Measurements from ENCODE around the gene NCAPH2. TPM values are rescaled to one million over a fixed set of nuclear protein-coding genes. Genes with fewer than 3 reads are reported as not detected.
A peak's percentile ranks its signal among the peaks of the same experiment; 100 is the strongest.

NCAPH2 gene
- total and polyA plus RNA-seq, 4 donors, result 18.2 to 67.4 (median 33.6) TPM

DNA sequence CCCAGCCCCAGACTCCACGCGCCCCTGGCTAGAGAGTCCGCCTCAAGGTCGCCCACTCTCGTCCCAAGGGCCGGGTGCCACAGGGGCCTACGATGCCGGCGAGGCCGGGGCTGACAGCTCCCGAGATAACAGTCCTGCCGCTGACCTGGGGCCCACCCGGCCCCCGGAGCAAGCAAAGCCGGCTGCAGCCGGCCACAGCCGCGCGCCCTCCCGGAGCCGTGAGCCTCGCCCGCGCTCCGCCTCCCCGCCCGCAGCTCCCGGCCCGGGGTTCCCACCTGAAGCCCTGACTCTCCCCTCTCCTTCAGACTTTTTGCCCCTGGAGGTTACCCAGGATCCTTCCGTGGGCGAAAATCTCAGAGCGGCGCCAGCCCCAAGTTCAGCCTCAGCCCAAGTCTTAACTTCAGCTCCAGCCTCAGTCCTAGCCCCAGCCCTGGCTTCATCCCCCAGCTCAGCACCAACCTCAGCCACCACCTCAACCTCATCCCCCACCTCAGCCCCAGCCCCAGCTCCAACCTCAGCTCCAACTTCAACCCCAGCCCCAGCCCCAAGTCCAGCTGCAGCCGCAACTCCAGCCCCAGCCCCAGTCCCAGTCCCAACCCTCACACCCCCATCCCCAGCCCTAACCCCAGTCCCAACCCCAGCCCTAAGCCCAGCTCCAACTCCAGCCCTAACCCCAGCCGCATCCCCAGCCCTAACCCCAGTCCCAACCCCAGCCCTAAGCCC is 39.4 kb downstream of the NCAPH2 start:
- ATAC-seq (ENCODE audit: low FRiP score), result no peak
- Histone ChIP-seq H3K27me3 (ENCODE audit: control insufficient read depth in 1 of 2, insufficient read depth in 2 of 2, low read length in 1 of 2) (no peaks in the 10 kb centered on the region), H3K4me1 (ENCODE audit: control insufficient read depth in 1 of 2, insufficient read depth in 2 of 2, low read length in 2 of 2) (no peaks in the 10 kb centered on the region), H3K27ac (ENCODE audit: low read depth in 1 of 2, low read length in 2 of 2) (no peak overlapping the region), H3K36me3 (ENCODE audit: control insufficient read depth in 1 of 2, insufficient read depth in 2 of 2, low read length in 1 of 2) (no peaks in the 10 kb centered on the region), H3K4me3 (ENCODE audit: low read length in 2 of 2) (no peak overlapping the region), H3K9me3 (ENCODE audit: control insufficient read depth, low read length) (no peaks in the 10 kb centered on the region)
- 6 to 9% methylated on average over 35 of the region's 35 CpGs for WGBS, 2 donors
- peak in 1 of 2 donors; percentile 50 for DNase-seq
- intact Hi-C loops (cut with DNase I), result no loop called here

GRCh38 chr22:50548040-50548920 is 40.3 kb downstream of the NCAPH2 start:
- intact Hi-C loops (cut with DNase I), result no loop called here
- no peaks in the 10 kb centered on the region for H3K36me3 ChIP-seq (ENCODE audit: control insufficient read depth in 1 of 2, insufficient read depth in 2 of 2, low read length in 1 of 2)
- no peaks in the 10 kb centered on the region for H3K9me3 ChIP-seq (ENCODE audit: control insufficient read depth, low read length)
- WGBS, 2 donors, result 4 to 8% methylated on average over 44 to 56 of the region's 56 CpGs
- no peaks in the 10 kb centered on the region for H3K4me1 ChIP-seq (ENCODE audit: control insufficient read depth in 1 of 2, insufficient read depth in 2 of 2, low read length in 2 of 2)
- no peak overlapping the region for H3K27ac ChIP-seq (ENCODE audit: low read depth in 1 of 2, low read length in 2 of 2)
- no peaks in the 10 kb centered on the region for H3K27me3 ChIP-seq (ENCODE audit: control insufficient read depth in 1 of 2, insufficient read depth in 2 of 2, low read length in 1 of 2)
- DNase-seq, result peak in 1 of 2 donors; percentile 52
- H3K4me3 ChIP-seq (ENCODE audit: low read length in 2 of 2), result no peak overlapping the region
- no peak for ATAC-seq (ENCODE audit: low FRiP score)

GRCh38 chr22:50548921-50549790 is 41.1 kb downstream of the NCAPH2 start:
- Histone ChIP-seq H3K27me3 (ENCODE audit: control insufficient read depth in 1 of 2, insufficient read depth in 2 of 2, low read length in 1 of 2) (no peaks in the 10 kb centered on the region), H3K4me1 (ENCODE audit: control insufficient read depth in 1 of 2, insufficient read depth in 2 of 2, low read length in 2 of 2) (no peaks in the 10 kb centered on the region), H3K9me3 (ENCODE audit: control insufficient read depth, low read length) (no peaks in the 10 kb centered on the region), H3K36me3 (ENCODE audit: control insufficient read depth in 1 of 2, insufficient read depth in 2 of 2, low read length in 1 of 2) (no peaks in the 10 kb centered on the region), H3K27ac (ENCODE audit: low read depth in 1 of 2, low read length in 2 of 2) (no peak overlapping the region), H3K4me3 (ENCODE audit: low read length in 2 of 2) (no peak overlapping the region)
- WGBS, 2 donors, result 59 to 64% methylated on average over 54 to 68 of the region's 68 CpGs
- DNase-seq, result peak in 1 of 2 donors; percentile 42
- no peak for ATAC-seq (ENCODE audit: low FRiP score)
- intact Hi-C loops (cut with DNase I), result no loop called here

DNA sequence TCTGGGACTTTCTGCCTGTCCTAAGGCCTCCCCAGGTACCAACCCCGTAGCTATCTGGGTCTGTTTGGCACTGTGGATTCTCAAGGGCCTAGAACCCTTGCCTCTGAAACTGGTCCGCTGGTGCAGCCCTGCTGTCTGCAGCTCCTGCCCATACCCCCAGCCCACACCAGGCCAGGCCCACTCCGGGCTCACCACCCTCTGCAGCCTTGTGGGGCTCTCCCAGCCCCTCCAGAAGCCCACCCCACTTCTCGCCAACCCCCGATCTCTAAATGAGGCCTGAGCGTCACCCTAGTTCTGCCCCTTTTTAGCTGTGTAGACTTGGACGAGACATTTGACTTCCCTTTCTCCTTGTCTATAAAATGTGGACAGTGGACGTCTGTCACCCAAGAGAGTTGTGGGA is 42.4 kb downstream of the NCAPH2 start:
- DNase-seq (peak in 1 of 2 donors; percentile 36), ATAC-seq (ENCODE audit: low FRiP score) (no peak)
- Histone ChIP-seq H3K4me1 (ENCODE audit: control insufficient read depth in 1 of 2, insufficient read depth in 2 of 2, low read length in 2 of 2) (no peaks in the 10 kb centered on the region), H3K4me3 (ENCODE audit: low read length in 2 of 2) (no peak overlapping the region), H3K27ac (ENCODE audit: low read depth in 1 of 2, low read length in 2 of 2) (no peak overlapping the region), H3K27me3 (ENCODE audit: control insufficient read depth in 1 of 2, insufficient read depth in 2 of 2, low read length in 1 of 2) (no peaks in the 10 kb centered on the region), H3K9me3 (ENCODE audit: control insufficient read depth, low read length) (no peaks in the 10 kb centered on the region), H3K36me3 (ENCODE audit: control insufficient read depth in 1 of 2, insufficient read depth in 2 of 2, low read length in 1 of 2) (no peaks in the 10 kb centered on the region)
- intact Hi-C loops (cut with DNase I), result no loop called here
- 91% methylated on average over 8 of the region's 8 CpGs for WGBS, 2 donors

DNA sequence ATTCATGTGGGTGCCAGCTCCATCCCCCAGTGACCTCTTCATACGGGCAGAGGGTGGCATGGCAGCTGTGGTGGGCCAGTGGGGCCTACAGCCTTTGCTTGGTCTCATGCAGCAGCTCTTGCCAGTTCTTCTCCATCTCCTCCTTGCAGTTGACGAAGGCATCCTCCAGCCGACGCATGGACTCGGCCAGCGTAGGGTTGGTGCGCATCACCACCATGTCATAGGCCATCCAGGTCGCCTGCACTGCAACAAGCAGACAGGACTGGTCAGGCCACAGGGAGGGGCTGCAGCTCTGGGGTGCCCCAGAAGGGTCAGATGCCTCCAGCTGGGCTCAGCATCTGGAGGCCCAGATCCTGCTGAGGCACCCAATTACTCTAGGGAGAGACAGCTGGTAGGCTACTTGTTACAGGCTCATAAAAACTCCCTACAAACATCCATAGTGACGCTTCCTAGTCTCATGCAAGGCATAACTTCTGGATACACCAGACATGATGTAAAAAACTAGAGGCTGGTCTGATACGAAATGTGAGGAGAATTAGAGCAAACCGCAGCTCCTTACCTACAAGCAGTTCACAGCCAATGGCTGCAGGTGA is 43.2 kb downstream of the NCAPH2 start:
- Histone ChIP-seq H3K27me3 (ENCODE audit: control insufficient read depth in 1 of 2, insufficient read depth in 2 of 2, low read length in 1 of 2) (no peaks in the 10 kb centered on the region), H3K4me1 (ENCODE audit: control insufficient read depth in 1 of 2, insufficient read depth in 2 of 2, low read length in 2 of 2) (no peaks in the 10 kb centered on the region), H3K27ac (ENCODE audit: low read depth in 1 of 2, low read length in 2 of 2) (no peak overlapping the region), H3K9me3 (ENCODE audit: control insufficient read depth, low read length) (no peaks in the 10 kb centered on the region), H3K4me3 (ENCODE audit: low read length in 2 of 2) (no peak overlapping the region), H3K36me3 (ENCODE audit: control insufficient read depth in 1 of 2, insufficient read depth in 2 of 2, low read length in 1 of 2) (no peaks in the 10 kb centered on the region)
- intact Hi-C loops (cut with DNase I), result no loop called here
- peak in 1 of 2 donors; percentile 21 for DNase-seq
- no peak for ATAC-seq (ENCODE audit: low FRiP score)
- 94 to 96% methylated on average over 11 of the region's 11 CpGs for WGBS, 2 donors

DNA sequence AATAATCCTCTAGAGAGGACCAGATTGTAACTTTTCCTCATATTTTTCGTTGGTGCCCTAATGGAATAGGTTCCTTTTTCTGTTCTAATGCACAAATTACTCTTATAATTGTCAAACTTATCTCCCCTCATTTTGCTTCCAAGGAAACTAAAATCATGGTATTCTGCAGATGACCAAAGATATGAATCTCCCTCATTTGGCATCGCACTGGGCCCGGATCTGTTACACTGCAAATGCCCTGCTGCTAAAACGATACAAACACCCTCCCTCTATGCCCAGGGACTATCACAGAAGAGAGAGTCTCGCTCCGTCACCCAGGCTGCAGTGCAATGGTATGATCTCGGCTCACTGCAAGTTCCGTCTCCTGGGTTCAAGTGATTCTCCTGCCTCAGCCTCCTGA is 45.3 kb downstream of the NCAPH2 start:
- intact Hi-C loops (cut with DNase I), result no loop called here
- 76 to 78% methylated on average over 8 of the region's 8 CpGs for WGBS, 2 donors
- H3K9me3 ChIP-seq (ENCODE audit: control insufficient read depth, low read length), result no peaks in the 10 kb centered on the region
- H3K4me3 ChIP-seq (ENCODE audit: low read length in 2 of 2), result no peak overlapping the region
- no peak overlapping the region for H3K27ac ChIP-seq (ENCODE audit: low read depth in 1 of 2, low read length in 2 of 2)
- ATAC-seq (ENCODE audit: low FRiP score) (no peak), DNase-seq (peak in 1 of 2 donors; percentile 6)
- H3K36me3 ChIP-seq (ENCODE audit: control insufficient read depth in 1 of 2, insufficient read depth in 2 of 2, low read length in 1 of 2), result no peaks in the 10 kb centered on the region
- H3K4me1 ChIP-seq (ENCODE audit: control insufficient read depth in 1 of 2, insufficient read depth in 2 of 2, low read length in 2 of 2), result no peaks in the 10 kb centered on the region
- no peaks in the 10 kb centered on the region for H3K27me3 ChIP-seq (ENCODE audit: control insufficient read depth in 1 of 2, insufficient read depth in 2 of 2, low read length in 1 of 2)

DNA sequence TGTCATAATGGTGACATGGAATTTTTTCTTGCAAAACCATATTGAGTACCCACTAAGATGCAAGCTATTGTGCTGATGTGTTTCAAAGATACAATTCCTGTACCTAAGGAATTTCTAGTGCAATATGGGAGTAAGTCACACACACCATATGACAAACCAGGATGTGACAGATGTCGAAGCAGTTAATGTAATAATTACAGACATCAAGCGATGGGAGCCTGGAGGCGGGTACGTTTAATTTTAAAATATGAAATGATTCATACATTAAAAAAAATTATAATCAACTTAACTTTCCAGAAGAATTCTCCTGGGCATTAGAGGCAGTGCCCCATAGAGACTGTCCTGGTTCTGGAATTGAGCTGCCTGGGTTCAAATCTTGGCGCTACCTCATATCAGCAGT is 48.7 kb downstream of the NCAPH2 start:
- H3K27ac ChIP-seq (ENCODE audit: low read depth in 1 of 2, low read length in 2 of 2), result no peak overlapping the region
- no peak for DNase-seq
- intact Hi-C loops (cut with DNase I), result no loop called here
- no peaks in the 10 kb centered on the region for H3K27me3 ChIP-seq (ENCODE audit: control insufficient read depth in 1 of 2, insufficient read depth in 2 of 2, low read length in 1 of 2)
- H3K9me3 ChIP-seq (ENCODE audit: control insufficient read depth, low read length), result no peaks in the 10 kb centered on the region
- H3K4me3 ChIP-seq (ENCODE audit: low read length in 2 of 2), result no peak overlapping the region
- ATAC-seq (ENCODE audit: low FRiP score), result no peak
- H3K4me1 ChIP-seq (ENCODE audit: control insufficient read depth in 1 of 2, insufficient read depth in 2 of 2, low read length in 2 of 2), result no peaks in the 10 kb centered on the region
- no peaks in the 10 kb centered on the region for H3K36me3 ChIP-seq (ENCODE audit: control insufficient read depth in 1 of 2, insufficient read depth in 2 of 2, low read length in 1 of 2)
- 72 to 74% methylated on average over 5 of the region's 5 CpGs for WGBS, 2 donors

DNA sequence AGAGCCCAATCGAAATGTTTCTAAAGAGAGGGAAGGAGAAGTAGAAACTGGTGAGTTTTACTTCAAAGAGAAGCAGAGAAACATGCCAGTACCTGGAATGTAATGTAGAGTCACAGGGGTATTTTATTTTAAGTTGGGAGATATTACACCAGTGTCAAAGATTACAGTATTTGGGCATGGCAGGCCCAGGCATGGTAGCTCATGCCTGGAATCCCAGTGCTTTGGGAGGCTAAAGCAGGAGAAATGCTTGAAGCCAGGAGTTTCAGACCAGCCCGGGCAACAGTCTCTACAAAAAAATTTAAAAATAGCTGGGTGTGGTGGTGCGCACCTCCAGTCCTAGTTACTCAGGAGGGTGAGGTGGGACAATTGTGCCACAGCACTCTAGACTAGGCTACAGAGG is 52.0 kb downstream of the NCAPH2 start:
- H3K4me1 ChIP-seq (ENCODE audit: control insufficient read depth in 1 of 2, insufficient read depth in 2 of 2, low read length in 2 of 2), result no peaks in the 10 kb centered on the region
- H3K36me3 ChIP-seq (ENCODE audit: control insufficient read depth in 1 of 2, insufficient read depth in 2 of 2, low read length in 1 of 2), result no peaks in the 10 kb centered on the region
- H3K4me3 ChIP-seq (ENCODE audit: low read length in 2 of 2), result no peak overlapping the region
- no peaks in the 10 kb centered on the region for H3K9me3 ChIP-seq (ENCODE audit: control insufficient read depth, low read length)
- peak in 1 of 2 donors; percentile 8 for DNase-seq
- no peak overlapping the region for H3K27ac ChIP-seq (ENCODE audit: low read depth in 1 of 2, low read length in 2 of 2)
- intact Hi-C loops (cut with DNase I), result loop anchor here in 1 of 2 donors (5.0 kb wide), 2 partner anchors 33 to 53 kb away; partner anchors contain the start of genes LMF2, NCAPH2 and SCO2
- ATAC-seq (ENCODE audit: low FRiP score), result no peak
- no peaks in the 10 kb centered on the region for H3K27me3 ChIP-seq (ENCODE audit: control insufficient read depth in 1 of 2, insufficient read depth in 2 of 2, low read length in 1 of 2)
- WGBS, 2 donors, result 80 to 81% methylated on average over 3 of the region's 3 CpGs

Data from aorta (tissue), 5 donors.